Neutrophil (primary cell): ENCODE results near the gene ERMARD.

ENCODE experiments used
- H3K27ac ChIP-seq: fragments of 200-600 bp; sonication (generic); 2 replicates; pipeline ENCODE4 v1.5.1; 2016; ENCODE audit warnings: mild to moderate bottlenecking, moderate library complexity
- H3K27me3 ChIP-seq: fragments of 200-600 bp; sonication (generic); 2 replicates; pipeline ENCODE4 v1.6.0; 2016; ENCODE audit warnings: mild to moderate bottlenecking
- H3K36me3 ChIP-seq: fragments of 200-600 bp; sonication (generic); 2 replicates; pipeline ENCODE4 v1.5.1; 2017
- H3K4me1 ChIP-seq, 2 experiments: fragments of 200-600 bp in 1 of 2; sonication (generic) in 1 of 2; 1 replicate in 1 of 2; 2 replicates in 1 of 2; pipeline versions ENCODE4 v1.5.1 to v1.6.1; 2013 to 2016; ENCODE audit warnings: low read depth in 1 of 2, low read length in 1 of 2, mild to moderate bottlenecking in 1 of 2, moderate library complexity in 1 of 2; ENCODE audit not compliant: control insufficient read depth in 1 of 2, insufficient read depth in 1 of 2
- H3K4me3 ChIP-seq, 2 experiments: fragments of 200-600 bp in 1 of 2; sonication (generic) in 1 of 2; 1 replicate in 1 of 2; 2 replicates in 1 of 2; pipeline ENCODE4 v1.5.1; 2013 to 2016; ENCODE audit warnings: low read depth in 1 of 2, low read length in 1 of 2, mild to moderate bottlenecking in 1 of 2, moderate library complexity in 1 of 2
- H3K9me3 ChIP-seq: fragments of 200-600 bp; sonication (generic); 2 replicates; pipeline ENCODE4 v1.5.1; 2016
- TF ChIP-seq, protein P1 (sequence below): fragments of 200-600 bp; sonication (generic); IDR thresholded peaks from 2 replicates; pipeline ENCODE4 v1.5.1; 2016; ENCODE audit warnings: antibody characterized with exemption

ERMARD gene

DNA sequence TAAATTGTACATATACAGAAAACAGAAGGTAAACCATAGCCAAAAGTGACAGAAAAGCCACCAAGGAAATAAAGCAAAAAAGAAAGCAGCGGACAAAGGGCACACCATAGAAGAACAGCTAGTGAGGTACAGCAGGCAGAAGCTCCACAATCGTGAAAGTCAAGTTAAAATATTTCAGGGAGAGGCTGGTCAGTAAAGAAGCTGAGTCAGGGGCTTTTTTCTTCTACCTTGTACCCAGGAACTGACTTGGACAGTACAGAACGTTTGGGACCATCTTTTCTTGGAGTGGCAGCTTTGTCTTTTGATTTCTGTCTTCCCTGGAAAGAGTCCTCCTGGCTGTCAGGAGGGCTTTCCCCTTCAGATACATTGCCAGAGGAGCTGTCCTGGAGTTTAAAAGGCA lies 41.4 kb upstream of the ERMARD start:
- no peak overlapping the region for H3K4me3 ChIP-seq
- no peaks in the 10 kb centered on the region for H3K27me3 ChIP-seq
- no peaks in the 10 kb centered on the region for H3K4me1 ChIP-seq
- no peak overlapping the region for H3K27ac ChIP-seq
- TF ChIP-seq, protein P1, sequence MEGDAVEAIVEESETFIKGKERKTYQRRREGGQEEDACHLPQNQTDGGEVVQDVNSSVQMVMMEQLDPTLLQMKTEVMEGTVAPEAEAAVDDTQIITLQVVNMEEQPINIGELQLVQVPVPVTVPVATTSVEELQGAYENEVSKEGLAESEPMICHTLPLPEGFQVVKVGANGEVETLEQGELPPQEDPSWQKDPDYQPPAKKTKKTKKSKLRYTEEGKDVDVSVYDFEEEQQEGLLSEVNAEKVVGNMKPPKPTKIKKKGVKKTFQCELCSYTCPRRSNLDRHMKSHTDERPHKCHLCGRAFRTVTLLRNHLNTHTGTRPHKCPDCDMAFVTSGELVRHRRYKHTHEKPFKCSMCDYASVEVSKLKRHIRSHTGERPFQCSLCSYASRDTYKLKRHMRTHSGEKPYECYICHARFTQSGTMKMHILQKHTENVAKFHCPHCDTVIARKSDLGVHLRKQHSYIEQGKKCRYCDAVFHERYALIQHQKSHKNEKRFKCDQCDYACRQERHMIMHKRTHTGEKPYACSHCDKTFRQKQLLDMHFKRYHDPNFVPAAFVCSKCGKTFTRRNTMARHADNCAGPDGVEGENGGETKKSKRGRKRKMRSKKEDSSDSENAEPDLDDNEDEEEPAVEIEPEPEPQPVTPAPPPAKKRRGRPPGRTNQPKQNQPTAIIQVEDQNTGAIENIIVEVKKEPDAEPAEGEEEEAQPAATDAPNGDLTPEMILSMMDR, result no peak
- H3K36me3 ChIP-seq, result peaks cover 10% of the 10 kb centered on the region
- no peaks in the 10 kb centered on the region for H3K9me3 ChIP-seq

GRCh38 chr6:169714178-169714577 lies 37.2 kb upstream of the ERMARD start:
- Histone ChIP-seq H3K4me3 (no peak overlapping the region), H3K36me3 (peaks cover 8% of the 10 kb centered on the region), H3K4me1 (no peaks in the 10 kb centered on the region), H3K27me3 (no peaks in the 10 kb centered on the region), H3K27ac (no peak overlapping the region), H3K9me3 (no peaks in the 10 kb centered on the region)
- TF ChIP-seq, protein P1, result no peak

GRCh38 chr6:169714595-169714994 lies 36.8 kb upstream of the ERMARD start:
- TF ChIP-seq, protein P1, result no peak
- Histone ChIP-seq H3K27me3 (no peaks in the 10 kb centered on the region), H3K4me1 (no peaks in the 10 kb centered on the region), H3K9me3 (no peaks in the 10 kb centered on the region), H3K4me3 (no peak overlapping the region), H3K27ac (no peak overlapping the region), H3K36me3 (peaks cover 8% of the 10 kb centered on the region)

DNA sequence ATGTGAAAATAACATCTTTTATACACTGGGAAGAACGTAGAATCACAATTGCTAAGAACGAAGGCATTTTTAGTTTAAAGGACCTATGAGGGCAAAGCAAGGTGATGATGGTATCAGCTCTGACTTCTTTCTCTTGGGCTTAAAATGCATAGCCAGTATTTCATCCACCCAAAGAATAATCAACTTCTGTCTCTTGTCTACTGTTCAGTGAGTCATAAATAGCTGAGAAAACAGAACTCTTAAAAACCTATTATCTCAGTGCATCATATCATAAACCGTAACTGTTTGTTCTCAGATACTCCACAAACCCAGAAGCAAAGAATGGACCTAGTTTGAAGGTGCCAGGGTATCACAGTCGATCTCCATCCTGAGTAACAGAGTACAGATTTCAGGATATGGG lies 32.3 kb upstream of the ERMARD start:
- H3K27me3 ChIP-seq, result peaks cover 14% of the 10 kb centered on the region
- H3K4me3 ChIP-seq, result no peak overlapping the region
- H3K36me3 ChIP-seq, result peaks cover 4% of the 10 kb centered on the region
- no peak overlapping the region for H3K27ac ChIP-seq
- TF ChIP-seq, protein P1, result no peak
- H3K4me1 ChIP-seq, result peaks cover 6 to 10% of the 10 kb centered on the region in 2 experiments
- H3K9me3 ChIP-seq, result no peaks in the 10 kb centered on the region

DNA sequence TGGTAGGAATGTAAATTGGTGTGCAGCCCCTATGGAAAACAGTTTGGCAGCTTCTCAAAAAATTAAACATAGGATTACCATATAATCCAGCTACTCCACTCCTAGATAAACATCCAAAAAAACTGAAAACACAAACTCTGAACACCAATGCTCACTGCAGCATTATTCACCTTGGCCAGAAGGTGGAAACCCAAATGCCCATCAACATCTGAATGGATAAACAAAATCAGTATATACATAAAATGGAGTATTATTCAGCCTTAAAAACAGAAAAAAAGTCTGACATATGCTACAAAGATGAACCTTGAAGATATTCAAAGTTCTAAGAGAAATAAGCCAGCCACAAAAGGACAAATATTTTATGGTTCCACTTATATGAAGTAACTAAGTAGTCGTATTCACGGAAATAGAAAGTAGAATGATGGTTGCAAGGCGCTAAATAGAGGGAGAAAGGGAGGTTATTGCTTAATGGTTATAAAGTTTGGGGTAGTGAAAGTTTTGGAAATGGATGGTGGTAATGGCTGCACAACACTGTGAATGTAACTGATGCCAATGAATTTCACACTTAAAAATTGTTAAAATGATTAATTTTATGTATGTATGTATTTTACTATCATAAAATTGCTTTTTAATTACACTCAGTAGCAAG lies 31.1 kb upstream of the ERMARD start:
- Histone ChIP-seq H3K9me3 (no peaks in the 10 kb centered on the region), H3K36me3 (peaks cover 4% of the 10 kb centered on the region), H3K27me3 (peaks cover 27% of the 10 kb centered on the region), H3K4me1 (peaks cover 15 to 17% of the 10 kb centered on the region in 2 experiments), H3K27ac (no peak overlapping the region), H3K4me3 (no peak overlapping the region)
- TF ChIP-seq, protein P1, result no peak
